H1 (cell line): Measurements from ENCODE around the gene CA10. TPM values are rescaled to one million over a fixed set of nuclear protein-coding genes. Genes with fewer than 3 reads are reported as not detected.

Experiments
- CTCF ChIA-PET: fragments of 300-600 bp; sonication (Branson Sonifier 250); formaldehyde crosslinking; loops from one replicate; lab custom pipeline; 2021; ENCODE audit not compliant: partially characterized antibody; lab: Charles Lee
- POLR2A ChIA-PET: fragments of 300-600 bp; sonication (Branson Sonifier 250); formaldehyde crosslinking; loops from one replicate; lab custom pipeline; 2021; ENCODE audit warnings: inconsistent platforms; ENCODE audit not compliant: partially characterized antibody; lab: Charles Lee
- DNase-seq, 2 experiments: peaks; one replicate each; pipeline versions ENCODE4 v3.0.0 to v3.0.0-alpha.2; 2010 to 2022; ENCODE audit warnings: low spot score in 2 of 2, low read depth in 1 of 2, mixed read lengths in 1 of 2
- FAIRE-seq: peaks from 2 replicates; lab custom pipeline; 2011; peaks lifted over from hg19 to GRCh38; lab: Jason Lieb, UNC
- H2AFZ ChIP-seq: 2 replicates; pipeline ENCODE4 v1.8.1; 2012; ENCODE audit warnings: low read length, inconsistent platforms
- H2AK5ac ChIP-seq: 2 replicates; pipeline ENCODE4 v1.6.1; 2013; ENCODE audit warnings: low read depth, low read length
- H2BK120ac ChIP-seq: replicated peaks from 2 replicates; pipeline ENCODE3; 2013; ENCODE audit warnings: low read depth, low read length, inconsistent platforms
- H2BK12ac ChIP-seq: 2 replicates; pipeline ENCODE4 v1.6.1; 2013; ENCODE audit warnings: low read depth, low read length
- H2BK15ac ChIP-seq: 2 replicates; pipeline ENCODE4 v1.6.1; 2013; ENCODE audit warnings: low read length
- H2BK20ac ChIP-seq: 2 replicates; pipeline ENCODE4 v1.6.1; 2013; ENCODE audit warnings: low read length
- H2BK5ac ChIP-seq: 2 replicates; pipeline ENCODE4 v1.6.1; 2013; ENCODE audit warnings: low read depth, low read length
- H3K14ac ChIP-seq: 2 replicates; pipeline ENCODE4 v1.6.1; 2013; ENCODE audit warnings: inconsistent platforms; ENCODE audit not compliant: insufficient read length
- H3K18ac ChIP-seq: 2 replicates; pipeline ENCODE4 v1.6.1; 2013; ENCODE audit warnings: low read length; ENCODE audit errors: extremely low read depth
- H3K23ac ChIP-seq: 2 replicates; pipeline ENCODE4 v1.6.1; 2013; ENCODE audit warnings: inconsistent platforms; ENCODE audit not compliant: insufficient read length
- H3K23me2 ChIP-seq: 2 replicates; pipeline ENCODE4 v1.6.1; 2013; ENCODE audit warnings: low read depth, low read length
- H3K27ac ChIP-seq: 2 replicates; pipeline ENCODE4 v1.6.1; 2011; ENCODE audit warnings: low read depth, low read length, inconsistent platforms
- H3K27me3 ChIP-seq, 4 experiments: replicated peaks in 1 of 4; 1 replicate in 1 of 4; 2 replicates in 3 of 4; pipeline versions ENCODE4 v1.6.1 to v1.8.1; 2011 to 2013; ENCODE audit warnings: low read length in 3 of 4, mild to moderate bottlenecking in 3 of 4, inconsistent platforms in 2 of 4, mixed read lengths in 2 of 4, moderate library complexity in 1 of 4; ENCODE audit not compliant: control insufficient read depth in 3 of 4, insufficient read depth in 3 of 4; ENCODE audit errors: extremely low read depth in 1 of 4
- H3K36me3 ChIP-seq, 4 experiments: 2 replicates each; pipeline versions ENCODE4 v1.6.1 to v1.8.1; 2011 to 2013; ENCODE audit warnings: mild to moderate bottlenecking in 4 of 4, low read length in 3 of 4, moderate library complexity in 2 of 4, control low read depth in 1 of 4, inconsistent platforms in 1 of 4; ENCODE audit not compliant: insufficient read depth in 4 of 4, control insufficient read depth in 2 of 4
- H3K4ac ChIP-seq: replicated peaks from 2 replicates; pipeline ENCODE3; 2013; ENCODE audit warnings: low read length, low read depth, mixed read lengths, inconsistent platforms; ENCODE audit not compliant: insufficient read length
- H3K4me1 ChIP-seq, 4 experiments: replicated peaks in 1 of 4; 1 replicate in 1 of 4; 2 replicates in 3 of 4; pipeline versions ENCODE4 v1.6.1 to v1.8.1; 2011 to 2013; ENCODE audit warnings: low read length in 3 of 4, inconsistent platforms in 2 of 4, mixed read lengths in 1 of 4; ENCODE audit not compliant: insufficient read depth in 4 of 4, control insufficient read depth in 3 of 4
- H3K4me2 ChIP-seq, 2 experiments: 2 replicates each; pipeline versions ENCODE4 v1.6.1 to v1.8.1; 2011 to 2013; ENCODE audit warnings: low read depth in 2 of 2, low read length in 2 of 2, control low read depth in 1 of 2, inconsistent platforms in 1 of 2, mild to moderate bottlenecking in 1 of 2; ENCODE audit not compliant: insufficient read depth in 1 of 2
- H3K4me3 ChIP-seq, 4 experiments: fragments of 200-600, 300-600 bp in 1 of 4; sonication (generic), shearing (Covaris generic), sonication (Bioruptor Twin) in 1 of 4; 2 replicates each; pipeline versions ENCODE4 v1.5.1 to v1.8.1; 2011 to 2016; ENCODE audit warnings: low read length in 4 of 4, low read depth in 3 of 4, control low read depth in 2 of 4, inconsistent platforms in 2 of 4, mild to moderate bottlenecking in 2 of 4, mixed read lengths in 1 of 4, moderate library complexity in 1 of 4; ENCODE audit not compliant: insufficient read depth in 2 of 4; ENCODE audit errors: extremely low read depth in 1 of 4
- H3K56ac ChIP-seq: replicated peaks from 2 replicates; pipeline ENCODE3; 2013; ENCODE audit warnings: low read depth, mild to moderate bottlenecking, mixed read lengths, low read length, inconsistent platforms; ENCODE audit not compliant: insufficient read length
- H3K79me1 ChIP-seq: 2 replicates; pipeline ENCODE4 v1.6.1; 2013; ENCODE audit warnings: low read depth, low read length, control low read depth
- H3K79me2 ChIP-seq, 2 experiments: 2 replicates each; pipeline versions ENCODE4 v1.6.1 to v1.8.1; 2012 to 2013; ENCODE audit warnings: low read length in 2 of 2, mild to moderate bottlenecking in 2 of 2, inconsistent platforms in 1 of 2; ENCODE audit not compliant: insufficient read depth in 2 of 2, control insufficient read depth in 1 of 2
- H3K9ac ChIP-seq, 4 experiments: replicated peaks in 1 of 4; 1 replicate in 1 of 4; 2 replicates in 3 of 4; pipeline versions ENCODE4 v1.6.1 to v1.8.1; 2011 to 2013; ENCODE audit warnings: low read depth in 3 of 4, low read length in 3 of 4, control low read depth in 2 of 4, mild to moderate bottlenecking in 2 of 4, moderate library complexity in 2 of 4, inconsistent platforms in 1 of 4; ENCODE audit errors: extremely low read depth in 1 of 4
- H3K9me3 ChIP-seq, 2 experiments: 2 replicates each; pipeline versions ENCODE4 v1.6.1 to v1.8.1; 2012 to 2013; ENCODE audit warnings: mild to moderate bottlenecking in 2 of 2, moderate library complexity in 2 of 2, control low read depth in 1 of 2, inconsistent platforms in 1 of 2, low read depth in 1 of 2, low read length in 1 of 2, mixed read lengths in 1 of 2; ENCODE audit not compliant: insufficient read depth in 2 of 2
- H4K20me1 ChIP-seq, 2 experiments: replicated peaks in 1 of 2; 2 replicates each; pipeline versions ENCODE3 to v1.8.1; 2011 to 2013; ENCODE audit warnings: inconsistent platforms in 2 of 2, low read length in 2 of 2, mild to moderate bottlenecking in 1 of 2; ENCODE audit not compliant: insufficient read depth in 2 of 2, control insufficient read depth in 1 of 2
- H4K5ac ChIP-seq: 2 replicates; pipeline ENCODE4 v1.6.1; 2013; ENCODE audit warnings: low read length, low read depth, mixed read lengths, inconsistent platforms; ENCODE audit not compliant: insufficient read length
- H4K8ac ChIP-seq: 2 replicates; pipeline ENCODE4 v1.8.0; 2013; ENCODE audit warnings: mild to moderate bottlenecking, moderate library complexity, low read length, inconsistent platforms; ENCODE audit not compliant: insufficient read depth; ENCODE audit errors: extremely low read depth
- H4K91ac ChIP-seq: replicated peaks from 2 replicates; pipeline ENCODE3; 2013; ENCODE audit warnings: low read length, mixed read lengths, inconsistent platforms; ENCODE audit not compliant: insufficient read length
- BACH1 ChIP-seq: IDR thresholded peaks from 2 replicates; pipeline ENCODE4 v1.6.1; 2012; ENCODE audit warnings: low read length, improper control_type of control experiment
- BCL11A ChIP-seq, 2 experiments: IDR thresholded peaks; one replicate each; pipeline ENCODE4 v1.6.1; 2011; ENCODE audit warnings: low read depth in 2 of 2, low read length in 2 of 2, mild to moderate bottlenecking in 2 of 2
- CHD1 ChIP-seq: IDR thresholded peaks from 2 replicates; pipeline ENCODE4 v1.6.1; 2012; ENCODE audit warnings: low read depth, low read length, improper control_type of control experiment
- CTCF ChIP-seq, 3 experiments: IDR thresholded peaks; 1 replicate in 2 of 3; 2 replicates in 1 of 3; pipeline versions ENCODE4 v1.5.1 to v1.6.1; 2011; ENCODE audit warnings: low read length in 3 of 3, mild to moderate bottlenecking in 3 of 3, inconsistent platforms in 2 of 3, low read depth in 1 of 3, moderate library complexity in 1 of 3; ENCODE audit not compliant: insufficient read depth in 1 of 3; ENCODE audit errors: control extremely low read depth in 1 of 3
- FOSL1 ChIP-seq: IDR thresholded peaks from 2 replicates; pipeline ENCODE4 v1.6.1; 2011; ENCODE audit warnings: mild to moderate bottlenecking, low read depth, low read length, moderate library complexity; ENCODE audit not compliant: insufficient read depth
- NANOG ChIP-seq: IDR thresholded peaks from 2 replicates; pipeline ENCODE4 v1.6.1; 2011; ENCODE audit warnings: low read length, low read depth, mild to moderate bottlenecking, inconsistent platforms; ENCODE audit not compliant: insufficient read depth, poor library complexity, severe bottlenecking
- NRF1 ChIP-seq: IDR thresholded peaks from 2 replicates; pipeline ENCODE4 v1.6.1; 2011; ENCODE audit warnings: mild to moderate bottlenecking, low read depth, low read length, improper control_type of control experiment
- PHF8 ChIP-seq: fragments of 200-600 bp; sonication (generic); conservative IDR thresholded peaks from 2 replicates; pipeline ENCODE4 v1.7.1; 2012; ENCODE audit warnings: low read depth, mild to moderate bottlenecking, inconsistent platforms, low read length, moderate library complexity
- POLR2AphosphoS5 ChIP-seq: IDR thresholded peaks from 2 replicates; pipeline ENCODE4 v1.6.1; 2011; ENCODE audit warnings: low read depth, low read length
- SIN3A ChIP-seq, 2 experiments: IDR thresholded peaks in 1 of 2; conservative IDR thresholded peaks in 1 of 2; 2 replicates each; pipeline ENCODE4 v1.6.1; 2011 to 2012; ENCODE audit warnings: low read length in 2 of 2, improper control_type of control experiment in 1 of 2, low read depth in 1 of 2, mild to moderate bottlenecking in 1 of 2
- SRF ChIP-seq: IDR thresholded peaks from 2 replicates; pipeline ENCODE4 v1.6.1; 2011; ENCODE audit warnings: mild to moderate bottlenecking, low read depth, low read length, moderate library complexity
- ZNF274 ChIP-seq: IDR thresholded peaks from 2 replicates; pipeline ENCODE4 v1.7.0; 2012; ENCODE audit warnings: low read length, borderline replicate concordance; ENCODE audit errors: extremely low read depth
- WGBS, 2 experiments: shearing (Covaris generic) in 1 of 2; methylation state at CpG; one replicate each; pipeline versions ENCODE4 v1.1.6 to v1.1.7; 2013 to 2015; ENCODE audit warnings: low lambda C conversion rate in 2 of 2, mixed read lengths in 2 of 2, inconsistent platforms in 1 of 2, low coverage in 1 of 2, missing lambda C conversion rate in 1 of 2; ENCODE audit not compliant: insufficient replicate concordance in 2 of 2, insufficient coverage in 1 of 2, insufficient read length in 1 of 2; ENCODE audit errors: extremely low coverage in 1 of 2, missing lambda C conversion rate in 1 of 2; 5-methylcytosine and 5-hydroxymethylcytosine counted together
- polyA plus RNA-seq, 7 experiments: library from polyadenylated mRNA; depleted of rRNA in 3 of 7; stranded (reverse) in 5 of 7; unstranded in 2 of 7; fragments of >200 nt in 5 of 7; fragments of 200-250 nt in 2 of 7; gene quantifications; 1 replicate in 5 of 7; 2 replicates in 1 of 7; 4 replicates in 1 of 7; pipeline versions ENCODE4 v1.2.1 to v1.2.3, GENCODE V29; 2011 to 2013; ENCODE audit warnings: missing spikeins in 2 of 7, mixed read lengths in 2 of 7
- total RNA-seq: library from RNA; stranded (reverse); fragmentation: NEBNext Ultra II Directional; extraction: Animal tissue kit (Norgen Biotek cat#: 25700); gene quantifications from 2 replicates; pipeline ENCODE4 v1.2.1, GENCODE V29; 2021

The CA10 gene
- total and polyA plus RNA-seq, 2 of the 8 experiments (the other 6 are each of a cell fraction or from before 2014, with no cell fraction given): 0.60 to 0.63 TPM

GRCh38 chr17:52191491-52191890, 33.0 kb upstream of the CA10 start:
- WGBS, 2 experiments: 98% methylated on average over 2 of the region's 2 CpGs; no CpG with 5 or more reads in 1 of the 2 experiments
- Histone ChIP-seq H3K27me3 (no peaks in the 10 kb centered on the region), H3K4ac (no peak overlapping the region), H3K36me3 (no peaks in the 10 kb centered on the region), H3K23me2 (no peaks in the 10 kb centered on the region), H3K4me2 (no peak overlapping the region), H2AK5ac (no peak overlapping the region), H3K23ac (no peak overlapping the region), H4K20me1 (no peaks in the 10 kb centered on the region), H2BK15ac (no peak overlapping the region), H3K9me3 (peaks cover 6 to 9% of the 10 kb centered on the region in 2 experiments; a peak in 1 of 4 replicates), H3K18ac (no peak overlapping the region), H4K5ac (no peak overlapping the region), H2BK12ac (no peak overlapping the region), H3K14ac (no peak overlapping the region), H2BK5ac (no peak overlapping the region), H2AFZ (no peak overlapping the region), H3K79me2 (no peaks in the 10 kb centered on the region), H4K8ac (no peak overlapping the region), H2BK120ac (no peak overlapping the region), H4K91ac (no peak overlapping the region), H3K27ac (no peak overlapping the region), H3K4me1 (no peaks in the 10 kb centered on the region), H3K9ac (no peak overlapping the region), H3K56ac (no peak overlapping the region), H3K79me1 (no peaks in the 10 kb centered on the region), H2BK20ac (no peak overlapping the region), H3K4me3 (no peak overlapping the region)
- CTCF ChIA-PET: interaction anchor here (0.9 kb wide), 1 partner anchor 13 kb away, joined by 3 read pairs; no protein-coding TSS in a partner anchor
- POLR2A ChIA-PET: no interaction called here
- no peak for DNase-seq
- FAIRE-seq: no peak
- TF ChIP-seq BCL11A (IDR thresholded peaks at IDR 0.05; ENCODE audit: low read depth in 2 of 2, low read length in 2 of 2) (no peak), ZNF274 (no peak), SRF (no peak), BACH1 (no peak), SIN3A (conservative IDR thresholded peaks at IDR 0.05 in 1 of 2, IDR thresholded peaks at IDR 0.05 in 1 of 2; ENCODE audit: low read depth in 1 of 2, low read length in 2 of 2) (no peak), NRF1 (no peak), CTCF (IDR thresholded peaks at IDR 0.05; ENCODE audit: control extremely low read depth in 1 of 3, insufficient read depth in 1 of 3, low read depth in 1 of 3, low read length in 3 of 3) (no peak), NANOG (no peak), POLR2AphosphoS5 (no peak), FOSL1 (no peak), CHD1 (no peak), PHF8 (no peak)
